ENCODE measurements around the gene GFM1.

GFM1 gene

DNA sequence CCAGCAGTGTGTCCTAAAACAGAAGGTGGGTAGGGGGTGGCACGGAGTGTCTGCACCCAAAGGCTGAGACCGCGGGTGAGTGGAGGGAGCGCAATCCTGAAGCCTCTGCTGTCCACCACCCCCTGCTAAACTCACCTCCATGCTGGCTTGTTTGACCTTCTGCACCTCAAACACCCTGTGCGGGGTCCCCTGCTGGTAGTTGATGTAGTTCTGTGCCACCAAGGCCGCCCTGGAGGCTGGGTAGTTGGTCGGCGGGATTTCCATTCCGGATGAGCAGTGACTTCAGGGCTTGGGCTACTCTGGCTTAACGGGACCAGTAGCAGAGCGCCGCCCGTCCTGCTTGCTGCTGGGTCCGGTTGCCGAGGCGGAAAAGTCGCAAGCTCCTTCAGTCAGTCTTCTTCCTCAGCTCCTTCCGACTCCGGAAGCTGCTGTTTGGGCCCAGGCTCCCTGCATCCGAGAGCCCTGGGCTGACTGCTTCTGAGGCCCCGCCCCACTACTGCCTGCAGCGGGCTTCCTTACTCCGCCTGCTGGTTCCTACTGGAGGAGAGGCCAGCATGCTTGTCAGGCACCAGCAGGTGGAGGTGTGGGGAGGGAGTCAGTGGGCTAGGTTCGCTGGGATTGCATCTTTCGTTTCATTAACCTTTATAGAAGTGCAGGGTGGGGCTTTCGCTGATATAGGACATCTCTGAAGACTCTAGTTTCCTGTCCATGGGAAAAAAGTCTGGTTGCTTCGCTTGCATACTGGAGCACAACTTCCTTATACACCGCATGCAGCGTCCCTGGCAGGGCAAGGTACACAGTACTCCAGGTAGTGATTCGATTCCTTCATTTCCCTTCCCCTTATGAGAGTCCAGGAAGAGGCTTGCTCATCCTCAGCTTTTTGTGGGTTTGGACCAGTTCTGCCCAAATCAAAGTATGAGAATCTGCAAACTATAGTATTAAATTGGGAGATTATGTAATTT, 28.2 kb downstream of the GFM1 start, which contains the start of gene LXN:
Gene LXN (minus strand): TSS at position 434 of the 962 bp plus-strand sequence. CDS start 170 bp downstream, at position 264.
- H3K79me1 ChIP-seq (replicated peaks; ENCODE audit: low read length, poor library complexity, severe bottlenecking), result peaks cover 10% of the 10 kb centered on the region
- WGBS, result 16% methylated on average over 27 of the region's 30 CpGs
- no peak within 1 kb of the TSS for H2AK5ac ChIP-seq (ENCODE audit: low read length, severe bottlenecking)
- peak within 1 kb of the TSS; percentile 19 for H2BK15ac ChIP-seq (ENCODE audit: low read depth, poor library complexity, severe bottlenecking)
- peak within 1 kb of the TSS; percentile 91 for H3K9ac ChIP-seq (ENCODE audit: low read length)
- H2BK5ac ChIP-seq (ENCODE audit: low read depth, low read length, poor library complexity, severe bottlenecking), result no peak within 1 kb of the TSS
- peak within 1 kb of the TSS; percentile 56 to 91 for H3K4me3 ChIP-seq (ENCODE audit: insufficient read depth in 1 of 2, low read depth in 1 of 2, low read length in 2 of 2)
- H3K18ac ChIP-seq (ENCODE audit: low read depth in 1 of 2, low read length in 2 of 2), result peak within 1 kb of the TSS; percentile 85 to 88
- H3K4me2 ChIP-seq (ENCODE audit: low read length, poor library complexity, severe bottlenecking), result peak within 1 kb of the TSS; percentile 64
- H3K4me1 ChIP-seq (ENCODE audit: control insufficient read depth, insufficient read depth, low read depth, low read length), result peaks cover 5% of the 10 kb centered on the region
- H4K8ac ChIP-seq (ENCODE audit: low read length), result peak within 1 kb of the TSS; percentile 92
- H3K4ac ChIP-seq (ENCODE audit: low read depth in 1 of 2, low read length in 2 of 2), result peak within 1 kb of the TSS; percentile 0 to 47
- DNase-seq, result peak; percentile 89
- no peaks in the 10 kb centered on the region for H3K9me3 ChIP-seq (ENCODE audit: control insufficient read depth, low read length)
- H3K27me3 ChIP-seq (ENCODE audit: control insufficient read depth in 1 of 2, insufficient read depth in 1 of 2, low read length in 2 of 2), result no peaks in the 10 kb centered on the region
- peak within 1 kb of the TSS; percentile 16 for H4K91ac ChIP-seq (ENCODE audit: low read length)
- peak within 1 kb of the TSS in 1 of 2 experiments; percentile 42 for H2BK12ac ChIP-seq (ENCODE audit: low read length in 2 of 2)
- peak within 1 kb of the TSS in 1 of 2 experiments; percentile 54 for H3K23ac ChIP-seq (ENCODE audit: low read length in 2 of 2)
- H3K14ac ChIP-seq (ENCODE audit: low read length in 2 of 2), result peak within 1 kb of the TSS in 1 of 2 experiments; percentile 1
- peak within 1 kb of the TSS; percentile 61 for H3K27ac ChIP-seq (ENCODE audit: low read length, poor library complexity, severe bottlenecking)
- H2BK120ac ChIP-seq (ENCODE audit: low read depth, low read length), result no peak within 1 kb of the TSS
- H3K36me3 ChIP-seq (ENCODE audit: control insufficient read depth in 1 of 2, insufficient read depth in 2 of 2, low read depth in 1 of 2, low read length in 2 of 2), result peaks cover 4 to 43% of the 10 kb centered on the region in 2 experiments
- H2AFZ ChIP-seq (ENCODE audit: low read depth, low read length), result peak within 1 kb of the TSS; percentile 81

DNA sequence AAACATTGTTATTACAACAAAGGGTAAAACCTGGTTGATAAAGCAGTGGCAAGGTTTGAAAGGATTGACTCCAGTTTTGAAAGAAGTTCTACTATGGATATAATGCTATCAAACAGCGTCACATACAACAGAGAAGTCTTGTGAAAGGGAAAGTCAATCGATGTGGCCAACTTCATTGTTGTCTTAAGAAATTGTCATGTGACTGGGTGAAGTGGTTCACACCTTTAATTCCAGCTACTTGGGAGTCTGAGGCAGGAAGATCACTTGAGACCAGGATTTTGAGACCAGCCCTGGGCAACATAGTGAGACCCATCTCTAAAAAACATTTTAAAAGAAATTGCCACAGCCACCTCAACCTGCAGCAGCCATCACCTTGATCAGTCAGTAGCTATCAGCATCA, 34.4 kb downstream of the GFM1 start:
- Histone ChIP-seq H4K8ac (ENCODE audit: low read length) (no peak overlapping the region), H3K27me3 (ENCODE audit: control insufficient read depth in 1 of 2, insufficient read depth in 1 of 2, low read length in 2 of 2) (no peaks in the 10 kb centered on the region), H3K14ac (ENCODE audit: low read length in 2 of 2) (no peak overlapping the region), H3K9me3 (ENCODE audit: control insufficient read depth, low read length) (no peaks in the 10 kb centered on the region), H2BK120ac (ENCODE audit: low read depth, low read length) (no peak overlapping the region), H2AK5ac (ENCODE audit: low read length, severe bottlenecking) (no peak overlapping the region), H2AFZ (ENCODE audit: low read depth, low read length) (no peak overlapping the region), H3K4me2 (ENCODE audit: low read length, poor library complexity, severe bottlenecking) (no peak overlapping the region), H4K91ac (ENCODE audit: low read length) (no peak overlapping the region), H3K9ac (ENCODE audit: low read length) (no peak overlapping the region), H3K27ac (ENCODE audit: low read length, poor library complexity, severe bottlenecking) (no peak overlapping the region), H3K4ac (ENCODE audit: low read depth in 1 of 2, low read length in 2 of 2) (no peak overlapping the region), H2BK5ac (ENCODE audit: low read depth, low read length, poor library complexity, severe bottlenecking) (no peak overlapping the region), H3K23ac (ENCODE audit: low read length in 2 of 2) (no peak overlapping the region), H3K4me3 (ENCODE audit: insufficient read depth in 1 of 2, low read depth in 1 of 2, low read length in 2 of 2) (no peak overlapping the region), H2BK12ac (ENCODE audit: low read length in 2 of 2) (no peak overlapping the region), H3K79me1 (replicated peaks; ENCODE audit: low read length, poor library complexity, severe bottlenecking) (peaks cover 6% of the 10 kb centered on the region), H3K18ac (ENCODE audit: low read depth in 1 of 2, low read length in 2 of 2) (no peak overlapping the region), H2BK15ac (ENCODE audit: low read depth, poor library complexity, severe bottlenecking) (no peak overlapping the region), H3K36me3 (ENCODE audit: control insufficient read depth in 1 of 2, insufficient read depth in 2 of 2, low read depth in 1 of 2, low read length in 2 of 2) (peaks cover 3 to 37% of the 10 kb centered on the region in 2 experiments), H3K4me1 (ENCODE audit: control insufficient read depth, insufficient read depth, low read depth, low read length) (no peaks in the 10 kb centered on the region)
- no peak for DNase-seq
- 91% methylated on average over 2 of the region's 2 CpGs for WGBS

DNA sequence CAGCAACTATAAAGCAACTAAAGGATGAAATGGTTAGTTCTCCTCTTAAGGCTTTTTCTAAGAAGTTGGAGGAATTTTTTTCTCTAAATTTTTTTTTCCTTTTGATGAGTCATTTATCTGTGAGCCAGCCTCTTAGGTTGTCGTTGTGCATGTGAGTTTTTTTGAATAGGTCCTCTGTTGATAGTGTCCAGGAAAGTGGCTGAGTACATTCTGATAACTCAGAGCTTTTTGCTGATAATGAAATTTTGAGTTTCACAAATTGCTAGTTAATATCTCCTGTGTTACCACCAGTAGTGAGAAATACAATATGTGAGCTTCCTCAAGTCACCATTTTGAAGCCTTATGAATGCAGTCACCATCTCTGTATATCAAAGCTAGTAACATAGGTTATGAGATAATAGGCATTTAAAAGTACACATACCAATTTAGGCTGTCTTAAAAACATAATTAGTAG, 35.2 kb downstream of the GFM1 start:
- Histone ChIP-seq H3K14ac (ENCODE audit: low read length in 2 of 2) (no peak overlapping the region), H3K79me1 (replicated peaks; ENCODE audit: low read length, poor library complexity, severe bottlenecking) (peaks cover 3% of the 10 kb centered on the region), H3K9me3 (ENCODE audit: control insufficient read depth, low read length) (no peaks in the 10 kb centered on the region), H3K4me2 (ENCODE audit: low read length, poor library complexity, severe bottlenecking) (no peak overlapping the region), H2AFZ (ENCODE audit: low read depth, low read length) (no peak overlapping the region), H3K36me3 (ENCODE audit: control insufficient read depth in 1 of 2, insufficient read depth in 2 of 2, low read depth in 1 of 2, low read length in 2 of 2) (peaks cover 6 to 36% of the 10 kb centered on the region in 2 experiments), H3K23ac (ENCODE audit: low read length in 2 of 2) (no peak overlapping the region), H3K18ac (ENCODE audit: low read depth in 1 of 2, low read length in 2 of 2) (no peak overlapping the region), H3K27ac (ENCODE audit: low read length, poor library complexity, severe bottlenecking) (no peak overlapping the region), H2AK5ac (ENCODE audit: low read length, severe bottlenecking) (no peak overlapping the region), H3K4ac (ENCODE audit: low read depth in 1 of 2, low read length in 2 of 2) (no peak overlapping the region), H3K9ac (ENCODE audit: low read length) (no peak overlapping the region), H2BK12ac (ENCODE audit: low read length in 2 of 2) (no peak overlapping the region), H4K91ac (ENCODE audit: low read length) (no peak overlapping the region), H2BK5ac (ENCODE audit: low read depth, low read length, poor library complexity, severe bottlenecking) (no peak overlapping the region), H3K27me3 (ENCODE audit: control insufficient read depth in 1 of 2, insufficient read depth in 1 of 2, low read length in 2 of 2) (no peaks in the 10 kb centered on the region), H2BK15ac (ENCODE audit: low read depth, poor library complexity, severe bottlenecking) (no peak overlapping the region), H2BK120ac (ENCODE audit: low read depth, low read length) (no peak overlapping the region), H4K8ac (ENCODE audit: low read length) (no peak overlapping the region), H3K4me3 (ENCODE audit: insufficient read depth in 1 of 2, low read depth in 1 of 2, low read length in 2 of 2) (no peak overlapping the region), H3K4me1 (ENCODE audit: control insufficient read depth, insufficient read depth, low read depth, low read length) (no peaks in the 10 kb centered on the region)
- DNase-seq, result peak; percentile 41
- WGBS, result 0% methylated on average over 1 of the region's 1 CpG

DNA sequence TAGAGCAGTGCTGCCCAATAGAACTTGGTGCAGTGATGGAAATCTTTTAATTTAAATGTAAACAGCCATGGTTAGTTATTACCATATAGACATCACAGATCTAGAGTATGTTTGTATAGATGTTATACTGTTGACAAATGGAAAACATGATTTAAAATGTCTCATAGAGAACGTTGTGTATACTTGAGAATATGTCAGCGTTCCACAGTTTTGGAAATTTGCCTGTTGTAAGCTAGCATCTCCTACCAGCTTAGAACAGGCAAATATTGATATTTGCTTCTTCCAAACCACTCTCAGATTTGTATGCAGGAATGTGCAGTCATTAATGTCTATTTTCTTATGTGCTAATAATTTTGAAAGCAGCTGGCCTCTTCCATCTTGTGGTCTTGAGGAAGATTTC, 36.5 kb downstream of the GFM1 start:
- Histone ChIP-seq H3K79me1 (replicated peaks; ENCODE audit: low read length, poor library complexity, severe bottlenecking) (peaks cover 3% of the 10 kb centered on the region), H3K4me3 (ENCODE audit: insufficient read depth in 1 of 2, low read depth in 1 of 2, low read length in 2 of 2) (no peak overlapping the region), H3K27ac (ENCODE audit: low read length, poor library complexity, severe bottlenecking) (no peak overlapping the region), H2BK5ac (ENCODE audit: low read depth, low read length, poor library complexity, severe bottlenecking) (no peak overlapping the region), H3K18ac (ENCODE audit: low read depth in 1 of 2, low read length in 2 of 2) (no peak overlapping the region), H4K8ac (ENCODE audit: low read length) (no peak overlapping the region), H3K4me1 (ENCODE audit: control insufficient read depth, insufficient read depth, low read depth, low read length) (no peaks in the 10 kb centered on the region), H3K4ac (ENCODE audit: low read depth in 1 of 2, low read length in 2 of 2) (no peak overlapping the region), H3K23ac (ENCODE audit: low read length in 2 of 2) (no peak overlapping the region), H3K27me3 (ENCODE audit: control insufficient read depth in 1 of 2, insufficient read depth in 1 of 2, low read length in 2 of 2) (no peaks in the 10 kb centered on the region), H3K14ac (ENCODE audit: low read length in 2 of 2) (no peak overlapping the region), H2AK5ac (ENCODE audit: low read length, severe bottlenecking) (no peak overlapping the region), H3K9ac (ENCODE audit: low read length) (no peak overlapping the region), H4K91ac (ENCODE audit: low read length) (no peak overlapping the region), H3K4me2 (ENCODE audit: low read length, poor library complexity, severe bottlenecking) (no peak overlapping the region), H3K9me3 (ENCODE audit: control insufficient read depth, low read length) (no peaks in the 10 kb centered on the region), H2BK15ac (ENCODE audit: low read depth, poor library complexity, severe bottlenecking) (no peak overlapping the region), H2BK120ac (ENCODE audit: low read depth, low read length) (no peak overlapping the region), H2BK12ac (ENCODE audit: low read length in 2 of 2) (no peak overlapping the region), H3K36me3 (ENCODE audit: control insufficient read depth in 1 of 2, insufficient read depth in 2 of 2, low read depth in 1 of 2, low read length in 2 of 2) (peaks cover 6 to 48% of the 10 kb centered on the region in 2 experiments), H2AFZ (ENCODE audit: low read depth, low read length) (no peak overlapping the region)
- no peak for DNase-seq
- WGBS, result 100% methylated on average over 2 of the region's 2 CpGs

Data from mesenchymal stem cell (in vitro differentiated cells and primary cell).